GM18858 (cell line): ENCODE data around the gene NRXN2.

Experiments
- ATAC-seq: cut with Tn5 transposase; IDR thresholded peaks from one replicate; pipeline ENCODE4 v1.9.1; 2021; ENCODE audit not compliant: unreplicated experiment

The NRXN2 gene

GRCh38 chr11:64723117-64723906 lies at the start of gene NRXN2:
NRXN2 (minus strand) TSS chr11:64723197; CDS start chr11:64713699, 9,498 bp downstream.
- no peak for ATAC-seq

GRCh38 chr11:64772303-64773018 lies 49.5 kb upstream of the NRXN2 start:
- ATAC-seq = no peak

GRCh38 chr11:64771861-64772260 lies 48.9 kb upstream of the NRXN2 start:
- no peak for ATAC-seq

GRCh38 chr11:64770120-64770519 lies 47.1 kb upstream of the NRXN2 start:
- ATAC-seq = no peak

GRCh38 chr11:64769283-64769682 lies 46.3 kb upstream of the NRXN2 start:
- no peak for ATAC-seq

GRCh38 chr11:64768300-64768694 lies 45.3 kb upstream of the NRXN2 start:
- no peak for ATAC-seq

- no peak for ATAC-seq
These were observed 44.6 kb upstream of the NRXN2 start for GRCh38 chr11:64767344-64768299.

- ATAC-seq = no peak
These were observed 43.9 kb upstream of the NRXN2 start for GRCh38 chr11:64766881-64767280.

GRCh38 chr11:64765851-64766665 lies 43.1 kb upstream of the NRXN2 start:
- ATAC-seq = no peak

GRCh38 chr11:64765291-64765850 lies 42.4 kb upstream of the NRXN2 start:
- no peak for ATAC-seq

- no peak for ATAC-seq
These were observed 41.8 kb upstream of the NRXN2 start for GRCh38 chr11:64764753-64765152.

GRCh38 chr11:64764040-64764611 lies 41.1 kb upstream of the NRXN2 start:
- ATAC-seq = no peak

GRCh38 chr11:64763526-64764039 lies 40.6 kb upstream of the NRXN2 start:
- no peak for ATAC-seq

GRCh38 chr11:64762674-64763525 lies 39.9 kb upstream of the NRXN2 start:
- ATAC-seq = no peak

- ATAC-seq = no peak
These were observed 39.3 kb upstream of the NRXN2 start for GRCh38 chr11:64762277-64762673.

- ATAC-seq = no peak
These were observed 37.9 kb upstream of the NRXN2 start for GRCh38 chr11:64760759-64761420.

- no peak for ATAC-seq
These were observed 37.0 kb upstream of the NRXN2 start, which contains the start of gene PYGM for GRCh38 chr11:64759722-64760719. PYGM (minus strand) TSS chr11:64759974; CDS start chr11:64759898, 76 bp downstream.
